DND-41 (cell line): ENCODE results near the gene MAST3.

Experiments
- CTCF ChIP-seq: IDR thresholded peaks from 2 replicates; pipeline ENCODE4 v1.5.1; 2012; ENCODE audit warnings: borderline replicate concordance, low read length, moderate library complexity, mild to moderate bottlenecking; ENCODE audit not compliant: poor library complexity, severe bottlenecking; ENCODE audit errors: extremely low read depth
- EZH2 ChIP-seq: IDR thresholded peaks from 3 replicates; pipeline ENCODE4 v1.6.1; 2012; ENCODE audit warnings: borderline replicate concordance, low read depth, mild to moderate bottlenecking, moderate library complexity, low read length, inconsistent platforms; ENCODE audit not compliant: severe bottlenecking

DNA sequence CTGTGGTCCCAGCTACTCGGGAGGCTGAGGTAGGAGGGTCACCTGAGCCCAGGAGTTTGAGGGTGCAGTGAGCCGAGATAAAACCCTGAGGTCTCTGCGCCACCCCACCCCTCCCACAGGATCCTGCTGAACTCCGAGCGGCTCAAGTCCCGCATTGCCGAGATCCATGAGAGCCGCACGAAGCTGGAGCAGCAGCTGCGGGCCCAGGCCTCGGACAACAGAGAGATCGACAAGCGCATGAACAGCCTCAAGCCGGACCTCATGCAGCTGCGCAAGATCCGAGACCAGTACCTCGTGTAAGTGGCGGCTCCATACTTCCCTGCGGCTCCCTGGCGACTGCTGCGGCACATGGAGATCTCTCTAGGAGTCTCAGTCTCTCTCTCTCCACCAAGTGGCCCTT is 69.4 kb downstream of the MAST3 start:
- TF ChIP-seq CTCF, result no peak
- TF ChIP-seq EZH2, result no peak
